GM10266 (cell line): Measurements from ENCODE around the gene MALAT1.
A peak's percentile ranks its signal among the peaks of the same experiment; 100 is the strongest.

ENCODE experiments used
- DNase-seq: peaks from one replicate; pipeline ENCODE4 v3.0.0; 2012; ENCODE audit errors: extremely low spot score
- TF ChIP-seq, protein P1 (sequence below): IDR thresholded peaks from 2 replicates; pipeline ENCODE4 v1.5.1; 2012; ENCODE audit warnings: mild to moderate bottlenecking, low read depth; ENCODE audit not compliant: control insufficient read depth, insufficient read depth; ENCODE audit errors: missing control alignments

Gene MALAT1

DNA sequence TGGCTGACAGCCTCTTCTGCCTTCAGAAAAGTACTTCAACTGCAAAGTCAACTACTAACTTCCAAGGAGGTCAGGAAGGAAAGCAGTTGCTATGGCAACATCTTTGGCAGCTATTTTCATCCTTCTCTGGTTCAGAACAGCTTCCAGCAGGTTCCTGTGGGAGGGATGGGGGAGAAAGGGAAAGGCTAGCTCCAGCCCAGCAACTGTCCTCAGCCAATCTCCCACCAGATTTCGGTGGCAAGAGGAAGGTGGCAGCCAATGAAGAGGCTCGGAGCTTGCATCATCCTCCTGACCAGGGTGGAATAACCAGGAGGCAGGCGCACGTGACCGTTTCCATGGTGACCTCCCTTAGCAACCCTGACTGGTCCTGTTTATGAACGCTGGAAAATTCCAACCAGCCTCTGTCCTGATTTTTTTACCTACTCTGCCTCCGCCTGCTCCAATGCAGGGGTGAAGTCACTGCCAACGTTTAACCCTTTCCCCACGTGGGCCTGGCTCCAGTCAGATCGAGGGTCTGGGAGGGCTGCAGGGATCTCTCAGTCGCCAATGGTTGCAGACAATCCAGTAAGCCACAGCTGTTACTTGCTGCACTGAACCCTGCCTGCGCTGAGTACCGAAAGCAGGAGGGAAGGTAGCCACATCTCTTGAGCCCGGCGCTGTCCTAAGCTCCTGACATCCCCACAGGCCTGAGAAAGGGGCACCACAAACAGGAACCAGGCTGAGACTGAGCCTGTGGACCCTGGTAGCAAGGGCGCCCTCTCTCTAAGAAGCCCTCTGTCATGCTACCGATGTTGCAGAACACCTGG lies 11.2 kb upstream of the MALAT1 start:
- TF ChIP-seq, protein P1, sequence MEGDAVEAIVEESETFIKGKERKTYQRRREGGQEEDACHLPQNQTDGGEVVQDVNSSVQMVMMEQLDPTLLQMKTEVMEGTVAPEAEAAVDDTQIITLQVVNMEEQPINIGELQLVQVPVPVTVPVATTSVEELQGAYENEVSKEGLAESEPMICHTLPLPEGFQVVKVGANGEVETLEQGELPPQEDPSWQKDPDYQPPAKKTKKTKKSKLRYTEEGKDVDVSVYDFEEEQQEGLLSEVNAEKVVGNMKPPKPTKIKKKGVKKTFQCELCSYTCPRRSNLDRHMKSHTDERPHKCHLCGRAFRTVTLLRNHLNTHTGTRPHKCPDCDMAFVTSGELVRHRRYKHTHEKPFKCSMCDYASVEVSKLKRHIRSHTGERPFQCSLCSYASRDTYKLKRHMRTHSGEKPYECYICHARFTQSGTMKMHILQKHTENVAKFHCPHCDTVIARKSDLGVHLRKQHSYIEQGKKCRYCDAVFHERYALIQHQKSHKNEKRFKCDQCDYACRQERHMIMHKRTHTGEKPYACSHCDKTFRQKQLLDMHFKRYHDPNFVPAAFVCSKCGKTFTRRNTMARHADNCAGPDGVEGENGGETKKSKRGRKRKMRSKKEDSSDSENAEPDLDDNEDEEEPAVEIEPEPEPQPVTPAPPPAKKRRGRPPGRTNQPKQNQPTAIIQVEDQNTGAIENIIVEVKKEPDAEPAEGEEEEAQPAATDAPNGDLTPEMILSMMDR = no peak
- DNase-seq = peak; percentile 87

DNA sequence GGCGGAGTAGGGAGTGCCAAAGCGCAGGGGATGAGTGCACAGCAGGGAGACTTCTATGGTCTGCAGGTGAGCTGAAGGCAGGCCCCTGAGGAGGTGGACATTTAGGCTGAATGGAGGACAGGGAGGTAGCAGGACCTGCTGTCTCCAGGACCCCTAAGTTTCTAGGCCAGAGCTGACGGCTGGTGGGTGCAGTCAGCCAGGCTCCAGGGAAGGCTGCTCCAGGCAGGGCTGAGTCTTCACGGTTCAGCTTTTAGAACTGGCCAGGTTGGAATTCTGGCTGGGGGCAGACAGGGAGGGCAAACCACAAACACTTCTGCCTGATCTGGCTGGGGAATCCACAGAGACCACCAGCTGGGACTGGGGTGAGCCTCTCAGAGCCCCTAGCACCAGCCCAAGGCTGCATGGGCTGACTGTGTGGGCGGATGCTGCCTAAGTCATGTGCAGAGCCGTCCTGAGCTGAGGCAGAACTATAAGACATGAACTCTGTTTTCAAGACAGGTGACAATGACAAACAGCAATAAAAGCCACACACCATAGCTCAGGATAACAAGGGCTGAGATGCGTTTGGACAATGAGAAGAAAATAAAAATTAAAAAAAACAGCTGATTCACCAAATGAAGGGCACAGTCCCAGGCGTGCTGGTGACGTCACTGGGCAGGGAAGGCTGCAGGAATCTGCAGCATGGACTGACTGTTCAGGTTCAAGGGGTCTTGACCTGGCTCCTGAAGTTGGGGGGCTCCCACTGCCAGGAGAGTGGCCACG lies 10.4 kb upstream of the MALAT1 start:
- TF ChIP-seq, protein P1 = no peak
- no peak for DNase-seq

DNA sequence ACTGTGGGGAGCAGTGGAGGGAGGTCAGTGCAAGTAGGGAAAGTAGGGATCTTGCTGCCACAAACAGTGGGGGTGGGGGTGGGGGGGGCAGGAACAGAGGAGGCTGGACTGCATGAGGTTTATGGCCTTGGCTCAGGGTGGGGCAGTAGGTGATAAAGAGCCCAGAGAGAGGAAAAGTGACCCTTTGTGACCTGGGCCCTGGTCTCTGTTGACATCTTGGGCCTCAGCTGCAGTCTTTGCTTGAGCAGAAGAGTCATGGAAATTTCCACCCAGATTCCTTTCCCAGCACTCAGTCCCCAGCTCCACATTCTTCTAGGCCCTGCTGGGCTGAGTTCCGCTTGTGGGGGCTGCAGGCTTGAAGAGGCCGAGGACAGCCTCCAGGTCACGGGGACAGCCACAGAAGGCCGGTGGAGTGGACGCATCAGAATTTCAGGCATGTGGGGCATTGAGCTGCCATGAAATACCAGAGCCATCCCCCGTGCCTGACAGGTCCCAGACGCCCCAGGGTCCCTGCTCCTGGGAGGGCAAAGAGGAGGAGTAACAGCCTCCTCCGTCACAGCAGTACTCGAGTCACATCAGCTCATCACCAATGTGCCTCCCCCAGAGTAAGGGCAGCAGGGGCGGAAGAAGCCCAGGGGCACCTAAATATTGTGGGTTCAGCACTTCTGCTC lies 9.7 kb upstream of the MALAT1 start:
- TF ChIP-seq, protein P1 = no peak
- no peak for DNase-seq

GRCh38 chr11:65489706-65490320 lies 9.0 kb upstream of the MALAT1 start:
- TF ChIP-seq, protein P1 = no peak
- no peak for DNase-seq

DNA sequence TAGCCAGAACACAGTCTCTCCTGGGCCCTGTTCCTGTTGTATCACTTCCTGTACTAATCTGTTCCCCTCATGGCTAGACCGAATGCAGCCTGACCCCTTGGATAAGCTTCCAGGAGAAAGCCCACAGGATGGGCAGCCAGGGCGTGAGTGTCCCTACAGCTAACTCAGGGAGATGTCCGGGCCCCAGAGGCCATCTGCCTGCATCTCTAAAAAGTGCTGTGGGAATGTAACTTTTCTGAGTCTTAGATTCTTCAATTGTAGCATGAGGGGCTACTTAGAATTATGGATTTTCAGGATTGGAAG lies 7.7 kb upstream of the MALAT1 start:
- TF ChIP-seq, protein P1 = no peak
- no peak for DNase-seq

GRCh38 chr11:65491614-65492386 lies 7.0 kb upstream of the MALAT1 start:
- DNase-seq = no peak

More at GRCh38 chr11:65491614-65492386, 7.0 kb upstream of the MALAT1 start:
- TF ChIP-seq, protein P1 = no peak
